Activated CD4-positive, alpha-beta T cell treated with anti-CD3 and anti-CD28 coated beads for 24 hours (primary cell): ENCODE results near the gene PDGFD.

Experiments
- DNase-seq, 2 donors: peaks; one replicate each; pipeline ENCODE4 v3.0.0-alpha.2; 2020; ENCODE audit warnings: low read depth in 2 of 2

Gene PDGFD

GRCh38 chr11:103887001-103887658, 276.8 kb downstream of the PDGFD start:
- no peak for DNase-seq

GRCh38 chr11:103883856-103884255, 280.1 kb downstream of the PDGFD start:
- no peak for DNase-seq

- no peak for DNase-seq
Measured at GRCh38 chr11:103883291-103883690, 280.7 kb downstream of the PDGFD start.

- no peak for DNase-seq
Measured at GRCh38 chr11:103881584-103881983, 282.4 kb downstream of the PDGFD start.

GRCh38 chr11:103880968-103881367, 283.0 kb downstream of the PDGFD start:
- no peak for DNase-seq

- no peak for DNase-seq
Measured at GRCh38 chr11:103878646-103879045, 285.3 kb downstream of the PDGFD start.

- no peak for DNase-seq
Measured at GRCh38 chr11:103877221-103877620, 286.7 kb downstream of the PDGFD start.

GRCh38 chr11:103875855-103876510, 288.0 kb downstream of the PDGFD start:
- no peak for DNase-seq

GRCh38 chr11:103872748-103873147, 291.2 kb downstream of the PDGFD start:
- no peak for DNase-seq

GRCh38 chr11:103871923-103872551, 291.9 kb downstream of the PDGFD start:
- no peak for DNase-seq

- no peak for DNase-seq
Measured at GRCh38 chr11:103870821-103871309, 293.1 kb downstream of the PDGFD start.

- DNase-seq: no peak
Measured at GRCh38 chr11:103867481-103867880, 296.5 kb downstream of the PDGFD start.

GRCh38 chr11:103863497-103863896, 300.4 kb downstream of the PDGFD start:
- DNase-seq: no peak

GRCh38 chr11:103862802-103863174, 301.2 kb downstream of the PDGFD start:
- no peak for DNase-seq

GRCh38 chr11:103862094-103862801, 301.7 kb downstream of the PDGFD start:
- DNase-seq: no peak
